Large intestine (tissue), 3 donors: Measurements from ENCODE around the gene LZTR1. TPM values are rescaled to one million over a fixed set of nuclear protein-coding genes. Genes with fewer than 3 reads are reported as not detected.

Experiments
- DNase-seq, 2 donors: peaks; one replicate each; pipeline versions ENCODE4 v3.0.0 to v3.0.0-alpha.2; 2013
- H3K27ac ChIP-seq: one replicate; pipeline ENCODE4 v1.5.1; 2013; ENCODE audit warnings: low read length
- H3K27me3 ChIP-seq: 2 replicates; pipeline ENCODE4 v1.6.1; 2013; ENCODE audit warnings: low read length; ENCODE audit not compliant: control insufficient read depth, insufficient read depth
- H3K36me3 ChIP-seq: 2 replicates; pipeline ENCODE4 v1.6.1; 2013; ENCODE audit warnings: low read length; ENCODE audit not compliant: control insufficient read depth, insufficient read depth
- H3K4me1 ChIP-seq: one replicate; pipeline ENCODE4 v1.6.1; 2013; ENCODE audit warnings: low read length; ENCODE audit not compliant: control insufficient read depth, insufficient read depth
- H3K4me3 ChIP-seq: one replicate; pipeline ENCODE4 v1.5.1; 2013; ENCODE audit warnings: low read length
- H3K9me3 ChIP-seq: one replicate; pipeline ENCODE4 v1.6.1; 2013; ENCODE audit warnings: mild to moderate bottlenecking, low read depth, low read length, moderate library complexity; ENCODE audit not compliant: control insufficient read depth
- WGBS: methylation state at CpG from one replicate; pipeline ENCODE4 v1.1.5; 2013; ENCODE audit warnings: low lambda C conversion rate; ENCODE audit not compliant: insufficient coverage; 5-methylcytosine and 5-hydroxymethylcytosine counted together
- polyA plus RNA-seq: library from polyadenylated mRNA; unstranded; fragments of 120-200 nt; gene quantifications from one replicate; pipeline ENCODE4 v1.2.1, GENCODE V29; 2013

Gene LZTR1
- polyA plus RNA-seq, 1 donor: 39.0 TPM

DNA sequence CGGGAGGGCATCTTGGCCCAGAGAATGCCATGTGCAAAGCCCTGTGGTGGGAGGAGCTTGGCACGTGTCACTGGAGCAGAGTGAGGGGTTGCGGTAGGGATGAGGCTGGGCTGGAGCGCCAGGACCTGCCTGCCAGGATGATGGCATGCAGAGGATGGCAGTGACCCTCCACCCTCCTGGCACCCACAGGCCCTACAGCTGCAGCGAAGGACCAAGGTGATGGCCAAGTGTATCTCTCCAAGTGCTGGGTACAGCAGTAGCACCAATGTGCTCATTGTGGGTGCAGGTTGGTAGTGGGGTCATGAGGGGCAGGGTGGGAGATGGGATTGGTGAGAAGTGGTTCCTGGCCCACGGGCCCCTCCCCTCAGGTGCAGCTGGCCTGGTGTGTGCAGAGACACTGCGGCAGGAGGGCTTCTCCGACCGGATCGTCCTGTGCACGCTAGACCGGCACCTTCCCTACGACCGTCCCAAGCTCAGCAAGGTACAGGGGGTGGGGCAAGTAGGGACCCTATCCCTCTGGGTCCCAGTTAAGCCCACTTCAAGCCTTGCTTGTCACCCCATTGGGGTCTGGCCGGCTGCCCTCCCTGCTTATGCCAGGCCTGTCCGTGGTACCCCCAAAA is 7.7 kb upstream of the LZTR1 start:
- Histone ChIP-seq H3K4me3 (no peak overlapping the region), H3K9me3 (peaks cover 3% of the 10 kb centered on the region), H3K27me3 (no peaks in the 10 kb centered on the region)

DNA sequence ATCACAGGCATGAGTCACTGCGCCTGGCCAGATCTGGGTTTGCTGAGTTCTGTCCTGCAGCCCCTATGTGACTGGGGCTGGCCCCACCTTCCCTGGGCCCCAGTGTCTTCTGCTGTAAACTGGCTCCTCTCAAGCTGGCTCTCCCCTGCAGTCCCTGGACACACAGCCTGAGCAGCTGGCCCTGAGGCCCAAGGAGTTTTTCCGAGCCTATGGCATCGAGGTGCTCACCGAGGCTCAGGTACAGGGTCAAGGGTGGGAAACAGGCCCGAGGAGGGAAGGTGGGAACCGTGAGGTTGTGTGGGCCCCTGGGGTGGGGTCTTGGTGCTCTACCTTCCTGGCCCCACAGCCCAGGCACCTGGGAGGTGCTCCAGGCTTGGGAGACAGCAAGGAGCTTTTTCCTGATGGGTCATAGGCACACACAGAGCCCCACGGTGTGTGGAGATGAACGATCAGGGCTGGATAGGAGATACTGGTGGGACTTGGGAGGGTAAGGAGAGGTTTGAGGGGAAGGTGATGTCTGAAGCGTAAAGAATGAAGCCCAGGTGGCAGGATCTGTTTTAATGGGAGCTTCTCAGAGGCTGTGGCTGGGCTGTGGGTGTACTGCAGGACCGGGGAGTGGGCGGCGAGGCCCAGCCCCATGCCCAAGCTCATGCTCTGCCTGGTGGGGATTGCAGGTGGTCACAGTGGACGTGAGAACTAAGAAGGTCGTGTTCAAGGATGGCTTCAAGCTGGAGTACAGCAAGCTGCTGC is 6.4 kb upstream of the LZTR1 start:
- Histone ChIP-seq H3K4me1 (peaks cover 13% of the 10 kb centered on the region), H3K27ac (no peak overlapping the region), H3K36me3 (no peaks in the 10 kb centered on the region), H3K9me3 (peaks cover 3% of the 10 kb centered on the region), H3K4me3 (no peak overlapping the region), H3K27me3 (no peaks in the 10 kb centered on the region)
- DNase-seq: no peak
- WGBS: no CpG with 5 or more reads among the region's 14 CpGs

More for the DNA sequence above, 7.7 kb upstream of the LZTR1 start:
- no peak for DNase-seq
- WGBS: no CpG with 5 or more reads among the region's 16 CpGs
- Histone ChIP-seq H3K4me1 (peaks cover 1% of the 10 kb centered on the region), H3K27ac (no peak overlapping the region), H3K36me3 (no peaks in the 10 kb centered on the region)

- DNase-seq: no peak
- Histone ChIP-seq H3K36me3 (no peaks in the 10 kb centered on the region), H3K4me3 (no peak overlapping the region), H3K27ac (no peak overlapping the region), H3K9me3 (peaks cover 3% of the 10 kb centered on the region), H3K4me1 (peaks cover 20% of the 10 kb centered on the region), H3K27me3 (no peaks in the 10 kb centered on the region)
- WGBS: 100% methylated on average over 2 of the region's 24 CpGs
These were observed 5.7 kb upstream of the LZTR1 start for GRCh38 chr22:20976291-20976877.

DNA sequence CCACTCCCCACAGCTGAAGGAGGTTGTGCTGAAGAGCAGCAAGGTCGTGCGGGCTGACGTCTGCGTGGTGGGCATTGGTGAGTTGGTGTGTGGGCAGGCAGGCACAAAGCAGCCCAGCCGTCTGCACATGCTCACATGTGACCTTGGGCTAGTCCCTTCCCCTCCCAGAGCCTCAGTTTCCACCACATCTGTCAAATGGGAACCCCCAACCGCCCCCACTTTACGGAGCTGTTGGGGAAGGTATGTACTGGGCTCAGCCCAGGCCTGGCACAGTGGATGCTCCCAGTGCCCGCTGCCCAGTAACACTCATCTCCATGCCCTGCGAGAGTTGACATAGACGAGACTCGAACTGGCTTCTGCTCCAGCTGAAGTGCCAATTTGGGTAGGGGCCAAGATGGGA is 5.1 kb upstream of the LZTR1 start:
- H3K36me3 ChIP-seq: no peaks in the 10 kb centered on the region
- H3K4me1 ChIP-seq: peaks cover 23% of the 10 kb centered on the region
- peaks cover 3% of the 10 kb centered on the region for H3K9me3 ChIP-seq
- no peak overlapping the region for H3K27ac ChIP-seq
- no peak for DNase-seq
- no peaks in the 10 kb centered on the region for H3K27me3 ChIP-seq
- no peak overlapping the region for H3K4me3 ChIP-seq
- WGBS: no CpG with 5 or more reads among the region's 11 CpGs

DNA sequence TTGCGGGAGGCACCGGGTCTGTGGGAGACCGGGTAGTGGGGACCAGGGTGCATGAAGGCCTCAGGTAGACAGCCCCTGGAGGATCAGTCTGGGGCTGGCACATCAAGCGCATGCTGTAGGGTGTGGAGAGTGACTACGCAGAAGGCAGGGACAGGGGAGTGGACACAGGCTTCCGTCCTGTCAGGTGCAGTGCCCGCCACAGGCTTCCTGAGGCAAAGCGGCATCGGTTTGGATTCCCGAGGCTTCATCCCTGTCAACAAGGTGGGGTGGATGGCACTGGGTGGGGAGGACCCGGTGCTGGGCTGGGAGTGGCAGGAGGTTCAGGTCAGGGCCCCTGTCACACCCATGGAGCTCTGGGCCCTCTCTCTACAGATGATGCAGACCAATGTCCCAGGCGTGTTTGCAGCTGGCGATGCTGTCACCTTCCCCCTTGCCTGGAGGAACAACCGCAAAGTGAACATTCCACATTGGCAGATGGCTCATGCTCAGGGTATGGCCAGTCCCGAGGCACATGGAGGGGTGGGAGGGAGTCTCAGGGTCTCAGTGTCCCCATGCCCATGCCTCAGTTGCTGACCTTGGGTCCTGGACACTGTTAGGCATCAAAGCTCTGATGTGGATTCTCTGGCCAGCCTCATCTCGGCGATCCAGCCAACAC is 4.5 kb upstream of the LZTR1 start:
- Histone ChIP-seq H3K36me3 (no peaks in the 10 kb centered on the region), H3K4me3 (no peak overlapping the region), H3K27ac (no peak overlapping the region), H3K9me3 (peaks cover 3% of the 10 kb centered on the region), H3K4me1 (peaks cover 23% of the 10 kb centered on the region), H3K27me3 (no peaks in the 10 kb centered on the region)
- WGBS: no CpG with 5 or more reads among the region's 17 CpGs
- DNase-seq: no peak

DNA sequence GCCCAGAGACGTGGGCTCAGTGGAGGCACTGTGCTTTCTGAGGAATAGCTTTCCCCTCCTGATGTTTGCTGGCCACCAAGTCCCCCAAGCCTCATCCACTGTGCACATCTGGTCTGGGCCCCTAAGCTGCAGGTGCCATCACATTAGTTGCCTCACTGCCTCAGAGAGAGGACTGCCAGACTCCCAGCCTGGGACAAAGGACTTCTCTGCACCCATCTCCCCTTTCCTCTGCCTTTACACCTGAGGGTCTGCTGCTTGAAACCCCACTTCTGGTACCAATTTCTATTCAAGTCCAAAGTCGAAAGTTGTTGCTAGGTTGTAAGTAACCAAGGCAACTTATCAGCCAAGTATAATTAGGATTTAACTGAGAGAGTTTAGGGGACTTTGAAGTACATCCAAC is 3.7 kb upstream of the LZTR1 start:
- no peak overlapping the region for H3K4me3 ChIP-seq
- no peaks in the 10 kb centered on the region for H3K36me3 ChIP-seq
- H3K9me3 ChIP-seq: peaks cover 3% of the 10 kb centered on the region
- no peaks in the 10 kb centered on the region for H3K27me3 ChIP-seq
- H3K27ac ChIP-seq: no peak overlapping the region
- peaks cover 28% of the 10 kb centered on the region for H3K4me1 ChIP-seq
- no peak for DNase-seq
- no CpG with 5 or more reads among the region's 2 CpGs for WGBS

DNA sequence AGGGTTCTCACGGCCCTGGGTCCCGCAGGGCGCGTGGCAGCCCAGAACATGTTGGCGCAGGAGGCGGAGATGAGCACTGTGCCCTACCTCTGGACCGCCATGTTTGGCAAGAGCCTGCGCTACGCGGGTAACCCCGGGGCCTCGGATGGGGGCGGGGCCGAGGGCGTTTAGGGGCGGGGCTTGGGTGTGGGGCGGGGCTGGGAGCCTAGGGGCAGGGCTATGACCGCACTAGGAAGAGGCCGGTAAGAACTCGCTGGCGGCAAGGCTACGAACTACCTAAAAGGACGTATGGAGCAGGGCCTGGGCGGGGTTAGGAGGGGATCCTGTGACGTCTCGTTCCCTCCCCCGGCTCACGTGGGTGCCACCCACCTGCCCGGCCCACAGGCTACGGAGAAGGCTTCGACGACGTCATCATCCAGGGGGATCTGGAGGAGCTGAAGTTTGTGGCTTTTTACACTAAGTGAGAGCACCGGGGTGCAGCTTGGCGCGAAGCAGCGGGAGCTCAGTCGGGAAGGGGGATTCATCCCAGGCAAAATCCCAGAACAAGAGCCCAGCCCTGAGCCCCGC is 2.8 kb upstream of the LZTR1 start:
- peak; percentile 91 to 93 for DNase-seq
- WGBS: no CpG with 5 or more reads among the region's 39 CpGs
- H3K27me3 ChIP-seq: no peaks in the 10 kb centered on the region
- no peak overlapping the region for H3K27ac ChIP-seq
- H3K4me3 ChIP-seq: peak overlapping the region; percentile 30
- peaks cover 28% of the 10 kb centered on the region for H3K4me1 ChIP-seq
- peaks cover 3% of the 10 kb centered on the region for H3K9me3 ChIP-seq
- peaks cover 9% of the 10 kb centered on the region for H3K36me3 ChIP-seq

DNA sequence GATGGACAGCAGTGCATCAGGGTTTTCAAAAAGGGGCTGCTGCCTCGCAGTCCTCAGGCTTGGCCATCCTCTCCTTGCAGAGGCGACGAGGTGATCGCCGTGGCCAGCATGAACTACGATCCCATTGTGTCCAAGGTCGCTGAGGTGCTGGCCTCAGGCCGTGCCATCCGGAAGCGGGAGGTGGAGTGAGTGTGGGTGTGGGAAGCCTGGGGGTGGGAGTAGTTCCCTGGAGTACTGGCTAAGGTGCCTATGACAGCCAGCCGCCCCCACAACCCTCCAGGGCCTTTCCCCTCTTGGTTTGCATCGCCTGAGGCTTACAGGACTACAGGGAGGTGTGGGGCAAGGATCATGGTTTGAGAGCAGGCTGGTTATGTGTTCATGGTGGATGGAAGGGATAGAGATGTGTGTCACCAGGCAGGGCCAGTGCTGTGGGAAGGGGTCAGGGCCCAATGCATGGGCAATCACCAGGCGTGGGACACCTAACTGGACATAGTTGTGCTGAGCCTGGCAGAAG is 2.1 kb upstream of the LZTR1 start:
- DNase-seq: no peak
- Histone ChIP-seq H3K4me1 (peaks cover 28% of the 10 kb centered on the region), H3K27me3 (no peaks in the 10 kb centered on the region), H3K36me3 (peaks cover 9% of the 10 kb centered on the region), H3K27ac (no peak overlapping the region), H3K4me3 (peak overlapping the region; percentile 30), H3K9me3 (peaks cover 3% of the 10 kb centered on the region)
- no CpG with 5 or more reads among the region's 13 CpGs for WGBS

- Histone ChIP-seq H3K27ac (no peak overlapping the region), H3K9me3 (peaks cover 3% of the 10 kb centered on the region), H3K4me3 (no peak overlapping the region), H3K36me3 (peaks cover 12% of the 10 kb centered on the region), H3K4me1 (peaks cover 28% of the 10 kb centered on the region), H3K27me3 (no peaks in the 10 kb centered on the region)
- DNase-seq: no peak
- 80% methylated on average over 1 of the region's 4 CpGs for WGBS
These were observed 1.6 kb upstream of the LZTR1 start for GRCh38 chr22:20980523-20980922.
